ENCODE results near the gene KCNK5. TPM values are rescaled to one million over a fixed set of nuclear protein-coding genes. Genes with fewer than 3 reads are reported as not detected.

KCNK5 gene
- total and polyA plus RNA-seq, 2 donors (not counting 3 experiments of a cell fraction or from before 2014, with no cell fraction given): not detected

GRCh38 chr6:39209360-39209811 lies 19.9 kb downstream of the KCNK5 start:
- BruUV-seq (replicated peaks): no TSS peak
- no peaks in the 10 kb centered on the region for H3K79me2 ChIP-seq (ENCODE audit: control insufficient read depth, insufficient read depth, low read length)
- DNase-seq (ENCODE audit: low read depth, low spot score) (no peak), FAIRE-seq (no peak)
- intact Hi-C loops (cut with micrococcal nuclease): no loop called here
- no peak for TF ChIP-seq CTCF (IDR thresholded peaks at IDR 0.05; ENCODE audit: extremely low read depth in 1 of 2, insufficient read depth in 1 of 2, low read depth in 1 of 2, low read length in 2 of 2)
- no peak for TF ChIP-seq POLR2AphosphoS5 (IDR thresholded peaks at IDR 0.05; ENCODE audit: insufficient read depth, low read depth, low read length)
- TF ChIP-seq EZH2 (IDR thresholded peaks at IDR 0.05; ENCODE audit: borderline replicate concordance, low read depth, low read length, severe bottlenecking): no peak
- TF ChIP-seq POLR2A (IDR thresholded peaks at IDR 0.05; ENCODE audit: low read depth, low read length): no peak
- no peak for TF ChIP-seq JUN (IDR thresholded peaks at IDR 0.05; ENCODE audit: borderline replicate concordance, insufficient read depth, insufficient read length, low read depth)
- TF ChIP-seq MYC (IDR thresholded peaks at IDR 0.05; ENCODE audit: low read depth, low read length): no peak
- TF ChIP-seq MAX (IDR thresholded peaks at IDR 0.05; ENCODE audit: insufficient read depth, insufficient read length): no peak
- no peak overlapping the region for H2AFZ ChIP-seq (ENCODE audit: low read depth, low read length)
- H3K4me3 ChIP-seq (replicated peaks in 1 of 3; ENCODE audit: insufficient read depth in 1 of 3, low read depth in 1 of 3, low read length in 3 of 3): no peak overlapping the region
- H3K4me1 ChIP-seq (ENCODE audit: control insufficient read depth, extremely low read depth, insufficient read depth, low read length): no peaks in the 10 kb centered on the region
- no peaks in the 10 kb centered on the region for H4K20me1 ChIP-seq (replicated peaks; ENCODE audit: control insufficient read depth, extremely low read depth, insufficient read depth, low read length)
- no peaks in the 10 kb centered on the region for H3K27me3 ChIP-seq (ENCODE audit: control insufficient read depth in 2 of 2, insufficient read depth in 2 of 2, low read length in 2 of 2)
- H3K9me3 ChIP-seq (replicated peaks; ENCODE audit: control insufficient read depth, insufficient read depth, low read length): no peaks in the 10 kb centered on the region
- H3K36me3 ChIP-seq (ENCODE audit: control insufficient read depth in 2 of 2, extremely low read depth in 1 of 2, insufficient read depth in 2 of 2, low read length in 2 of 2): no peaks in the 10 kb centered on the region
- H3K4me2 ChIP-seq (ENCODE audit: insufficient read depth, low read length): no peak overlapping the region
- dilution Hi-C loops (cut with MboI; ENCODE audit: extremely low pct_ligation_motif_present, low sequenced_read_pairs): no loop called here
- ChIA-PET POLR2A (no interaction called here), CTCF (no interaction called here)
- no peaks in the 10 kb centered on the region for H3K9me1 ChIP-seq (replicated peaks; ENCODE audit: control insufficient read depth, extremely low read depth, insufficient read depth, low read length)
- no peak overlapping the region for H3K9ac ChIP-seq (replicated peaks; ENCODE audit: extremely low read depth, insufficient read depth, low read length)
- no peak overlapping the region for H3K27ac ChIP-seq (ENCODE audit: insufficient read depth, low read depth, low read length)
